Smooth muscle cell (in vitro differentiated cells): Measurements from ENCODE around the gene ELOVL2. TPM values are rescaled to one million over a fixed set of nuclear protein-coding genes. Genes with fewer than 3 reads are reported as not detected.

ENCODE experiments used
- DNase-seq: peaks from one replicate; lab custom pipeline; 2025; ENCODE audit not compliant: unreplicated experiment; lab: John Stamatoyannopoulos, UW
- H2AFZ ChIP-seq: fragments of 200-600 bp; sonication (generic); 2 replicates; pipeline ENCODE4 v1.6.0; 2016; ENCODE audit warnings: antibody characterized with exemption, low read depth, mild to moderate bottlenecking
- H3F3A ChIP-seq: fragments of 200-600 bp; sonication (generic); 2 replicates; pipeline ENCODE4 v1.6.0; 2017; ENCODE audit warnings: antibody characterized with exemption, low read depth
- H3K27ac ChIP-seq: fragments of 200-600 bp; sonication (generic); 2 replicates; pipeline ENCODE4 v1.5.1; 2016; ENCODE audit warnings: low read depth, mild to moderate bottlenecking
- H3K27me3 ChIP-seq: fragments of 200-600 bp; sonication (generic); 2 replicates; pipeline ENCODE4 v1.6.1; 2016; ENCODE audit warnings: low read depth, mild to moderate bottlenecking
- H3K36me3 ChIP-seq: fragments of 200-600 bp; sonication (generic); 2 replicates; pipeline ENCODE4 v1.5.1; 2016; ENCODE audit warnings: low read depth
- H3K4me1 ChIP-seq: fragments of 200-600 bp; sonication (generic); 2 replicates; pipeline ENCODE4 v1.5.1; 2016; ENCODE audit warnings: low read depth
- H3K4me2 ChIP-seq: fragments of 200-600 bp; sonication (generic); 2 replicates; pipeline ENCODE4 v1.6.0; 2016; ENCODE audit warnings: mild to moderate bottlenecking
- H3K4me3 ChIP-seq: fragments of 200-600 bp; sonication (generic); 2 replicates; pipeline ENCODE4 v1.5.1; 2016; ENCODE audit warnings: mild to moderate bottlenecking
- H3K79me2 ChIP-seq: fragments of 200-600 bp; sonication (generic); 2 replicates; pipeline ENCODE4 v1.6.0; 2016; ENCODE audit warnings: low read depth, mild to moderate bottlenecking
- H3K9ac ChIP-seq: fragments of 200-600 bp; sonication (generic); 2 replicates; pipeline ENCODE4 v1.6.0; 2016; ENCODE audit warnings: low read depth
- H3K9me3 ChIP-seq: fragments of 200-600 bp; sonication (generic); replicated peaks from 2 replicates; pipeline ENCODE4 v1.5.1; 2016; ENCODE audit warnings: low read depth
- H4K20me1 ChIP-seq: fragments of 200-600 bp; sonication (generic); 2 replicates; pipeline ENCODE4 v1.6.0; 2016; ENCODE audit warnings: low read depth
- WGBS: methylation state at CpG from one replicate; pipeline ENCODE4 v1.1.7; 2016; ENCODE audit warnings: low lambda C conversion rate; 5-methylcytosine and 5-hydroxymethylcytosine counted together
- polyA plus RNA-seq: library from polyadenylated mRNA; unstranded; fragments of >200 nt; fragmentation: Nextera tagmentation; extraction: Ambion mirVana; gene quantifications from 2 replicates; pipeline ENCODE4 v1.2.1, GENCODE V29; 2016
- total RNA-seq: library from RNA; depleted of rRNA; stranded (reverse); fragments of >200 nt; gene quantifications from 2 replicates; pipeline ENCODE4 v1.2.3, GENCODE V29; 2014
- TF ChIP-seq, protein P1 (sequence below): fragments of 200-600 bp; sonication (generic); IDR thresholded peaks from 2 replicates; pipeline ENCODE4 v1.5.1; 2017; ENCODE audit warnings: borderline replicate concordance, mild to moderate bottlenecking, antibody characterized with exemption; ENCODE audit not compliant: insufficient read depth, poor library complexity, severe bottlenecking

ELOVL2 gene
- total and polyA plus RNA-seq, 2 experiments from 2014 or later, result 15.9 to 28.9 TPM

GRCh38 chr6:11053307-11053706 is 9.2 kb upstream of the ELOVL2 start:
- no peaks in the 10 kb centered on the region for H3K27me3 ChIP-seq
- no peak overlapping the region for H3K27ac ChIP-seq
- TF ChIP-seq, protein P1, sequence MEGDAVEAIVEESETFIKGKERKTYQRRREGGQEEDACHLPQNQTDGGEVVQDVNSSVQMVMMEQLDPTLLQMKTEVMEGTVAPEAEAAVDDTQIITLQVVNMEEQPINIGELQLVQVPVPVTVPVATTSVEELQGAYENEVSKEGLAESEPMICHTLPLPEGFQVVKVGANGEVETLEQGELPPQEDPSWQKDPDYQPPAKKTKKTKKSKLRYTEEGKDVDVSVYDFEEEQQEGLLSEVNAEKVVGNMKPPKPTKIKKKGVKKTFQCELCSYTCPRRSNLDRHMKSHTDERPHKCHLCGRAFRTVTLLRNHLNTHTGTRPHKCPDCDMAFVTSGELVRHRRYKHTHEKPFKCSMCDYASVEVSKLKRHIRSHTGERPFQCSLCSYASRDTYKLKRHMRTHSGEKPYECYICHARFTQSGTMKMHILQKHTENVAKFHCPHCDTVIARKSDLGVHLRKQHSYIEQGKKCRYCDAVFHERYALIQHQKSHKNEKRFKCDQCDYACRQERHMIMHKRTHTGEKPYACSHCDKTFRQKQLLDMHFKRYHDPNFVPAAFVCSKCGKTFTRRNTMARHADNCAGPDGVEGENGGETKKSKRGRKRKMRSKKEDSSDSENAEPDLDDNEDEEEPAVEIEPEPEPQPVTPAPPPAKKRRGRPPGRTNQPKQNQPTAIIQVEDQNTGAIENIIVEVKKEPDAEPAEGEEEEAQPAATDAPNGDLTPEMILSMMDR, result no peak
- H3K9ac ChIP-seq, result no peak overlapping the region
- 90% methylated on average over 5 of the region's 5 CpGs for whole genome bisulfite sequencing
- DNase-seq, result no peak
- H3F3A ChIP-seq, result peaks cover 7% of the 10 kb centered on the region
- no peaks in the 10 kb centered on the region for H3K36me3 ChIP-seq
- H3K4me1 ChIP-seq, result peaks cover 3% of the 10 kb centered on the region
- H2AFZ ChIP-seq, result no peak overlapping the region
- H4K20me1 ChIP-seq, result no peaks in the 10 kb centered on the region
- H3K4me2 ChIP-seq, result no peak overlapping the region
- no peaks in the 10 kb centered on the region for H3K79me2 ChIP-seq
- no peak overlapping the region for H3K4me3 ChIP-seq
- no peaks in the 10 kb centered on the region for H3K9me3 ChIP-seq

- H3K4me1 ChIP-seq, result peaks cover 3% of the 10 kb centered on the region
- H3K79me2 ChIP-seq, result no peaks in the 10 kb centered on the region
- no peaks in the 10 kb centered on the region for H3K27me3 ChIP-seq
- H3K4me3 ChIP-seq, result no peak overlapping the region
- DNase-seq, result no peak
- H4K20me1 ChIP-seq, result no peaks in the 10 kb centered on the region
- H3K4me2 ChIP-seq, result peak overlapping the region; percentile 60
- whole genome bisulfite sequencing, result 15% methylated on average over 2 of the region's 2 CpGs
- TF ChIP-seq, protein P1, result no peak
- no peaks in the 10 kb centered on the region for H3K36me3 ChIP-seq
- H2AFZ ChIP-seq, result peak overlapping the region; percentile 35
- H3K27ac ChIP-seq, result peak overlapping the region; percentile 93
- no peaks in the 10 kb centered on the region for H3K9me3 ChIP-seq
- H3K9ac ChIP-seq, result peak overlapping the region; percentile 51
- peaks cover 7% of the 10 kb centered on the region for H3F3A ChIP-seq
Measured at GRCh38 chr6:11050731-11051130, 6.6 kb upstream of the ELOVL2 start.

DNA sequence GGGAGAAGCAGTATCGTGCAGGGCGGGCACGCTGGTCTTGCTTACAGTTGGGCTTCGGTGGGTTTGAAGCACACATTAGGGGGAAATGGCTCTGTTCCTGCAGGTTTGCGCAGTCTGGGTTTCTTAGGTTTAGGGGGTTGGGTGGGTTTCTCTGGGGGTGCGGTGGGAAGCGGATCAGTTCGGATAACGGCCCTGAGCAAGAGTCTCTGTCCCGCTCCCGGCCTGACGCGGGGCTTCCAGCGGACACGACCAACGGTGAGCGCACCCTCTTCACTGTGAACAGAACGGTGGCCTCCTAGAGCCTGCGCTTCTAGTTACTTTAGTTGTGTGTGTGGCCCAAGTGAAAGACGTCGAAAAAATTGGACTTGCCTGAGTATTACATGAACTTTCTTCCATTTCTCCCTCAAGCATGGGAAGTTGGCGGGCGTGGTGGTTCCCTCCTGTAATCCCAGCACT is 635 bp upstream of the ELOVL2 start:
- 42% methylated on average over 20 of the region's 23 CpGs for WGBS
- H3K4me2 ChIP-seq, result peak overlapping the region; percentile 83
- peak overlapping the region; percentile 81 for H3K4me3 ChIP-seq
- no peaks in the 10 kb centered on the region for H3K36me3 ChIP-seq
- H3K9ac ChIP-seq, result no peak overlapping the region
- no peaks in the 10 kb centered on the region for H4K20me1 ChIP-seq
- no peaks in the 10 kb centered on the region for H3K9me3 ChIP-seq
- no peaks in the 10 kb centered on the region for H3K27me3 ChIP-seq
- peaks cover 4% of the 10 kb centered on the region for H3F3A ChIP-seq
- H2AFZ ChIP-seq, result peak overlapping the region; percentile 24
- peaks cover 13% of the 10 kb centered on the region for H3K4me1 ChIP-seq
- TF ChIP-seq, protein P1, result no peak
- DNase-seq, result no peak
- H3K27ac ChIP-seq, result no peak overlapping the region
- peaks cover 19% of the 10 kb centered on the region for H3K79me2 ChIP-seq

- Histone ChIP-seq H4K20me1 (no peaks in the 10 kb centered on the region), H3F3A (peaks cover 4% of the 10 kb centered on the region), H3K4me3 (peak overlapping the region; percentile 81), H3K27ac (no peak overlapping the region), H3K9me3 (no peaks in the 10 kb centered on the region), H3K36me3 (no peaks in the 10 kb centered on the region), H3K9ac (no peak overlapping the region), H3K79me2 (peaks cover 24% of the 10 kb centered on the region), H3K27me3 (no peaks in the 10 kb centered on the region), H2AFZ (peak overlapping the region; percentile 66), H3K4me1 (peaks cover 16% of the 10 kb centered on the region), H3K4me2 (peak overlapping the region; percentile 93)
- 2% methylated on average over 49 of the region's 49 CpGs for WGBS
- TF ChIP-seq, protein P1, result no peak
- DNase-seq, result no peak
Measured at GRCh38 chr6:11043378-11043960, 636 bp downstream of the ELOVL2 start.
